SK-N-SH (cell line): ENCODE data around the gene LY6G5C.

ENCODE experiments used
- TCF12 ChIP-seq: IDR thresholded peaks from 2 replicates; pipeline ENCODE4 v1.4.0; 2012
- TF ChIP-seq, protein P1 (sequence below): fragments of 150-350 bp; IDR thresholded peaks from 2 replicates; pipeline ENCODE4 v1.6.1; 2016; ENCODE audit warnings: mild to moderate bottlenecking, low read depth, low read length

DNA sequence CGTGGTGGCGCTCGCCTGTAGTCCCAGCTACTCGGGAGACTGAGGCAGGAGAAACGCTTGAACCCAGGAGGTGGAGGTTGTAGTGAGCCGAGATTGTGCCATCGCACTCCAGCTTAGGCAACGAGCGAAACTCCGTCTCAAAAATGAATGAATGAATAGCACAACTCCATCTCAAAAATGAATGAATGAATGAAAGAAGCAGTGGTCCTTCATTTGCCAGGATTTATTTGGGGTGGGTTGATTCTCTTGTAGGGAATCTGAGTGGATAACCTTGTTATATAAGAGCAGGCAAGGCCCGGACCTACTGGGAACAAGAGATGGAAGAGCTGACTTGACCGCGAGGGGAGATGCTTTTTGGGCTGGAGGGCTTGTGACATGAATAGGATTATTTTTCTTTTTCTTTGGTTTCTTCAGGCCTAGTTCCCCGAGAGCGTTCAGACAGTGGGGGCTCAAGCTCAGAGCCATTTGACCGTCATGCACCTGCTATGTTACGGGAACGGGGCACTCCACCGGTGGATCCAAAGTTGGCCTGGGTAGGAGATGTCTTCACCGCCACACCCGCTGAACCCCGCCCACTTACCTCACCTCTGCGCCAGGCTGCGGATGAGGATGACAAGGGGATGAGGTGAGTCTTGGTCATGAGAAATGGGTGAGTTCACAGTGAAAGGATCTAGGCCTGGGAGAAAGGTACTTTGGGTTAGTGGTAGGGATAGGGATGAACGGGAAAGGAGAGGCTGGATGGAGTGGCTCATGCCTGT lies 50.5 kb downstream of the LY6G5C start:
- TF ChIP-seq TCF12 = no peak
- TF ChIP-seq, protein P1, sequence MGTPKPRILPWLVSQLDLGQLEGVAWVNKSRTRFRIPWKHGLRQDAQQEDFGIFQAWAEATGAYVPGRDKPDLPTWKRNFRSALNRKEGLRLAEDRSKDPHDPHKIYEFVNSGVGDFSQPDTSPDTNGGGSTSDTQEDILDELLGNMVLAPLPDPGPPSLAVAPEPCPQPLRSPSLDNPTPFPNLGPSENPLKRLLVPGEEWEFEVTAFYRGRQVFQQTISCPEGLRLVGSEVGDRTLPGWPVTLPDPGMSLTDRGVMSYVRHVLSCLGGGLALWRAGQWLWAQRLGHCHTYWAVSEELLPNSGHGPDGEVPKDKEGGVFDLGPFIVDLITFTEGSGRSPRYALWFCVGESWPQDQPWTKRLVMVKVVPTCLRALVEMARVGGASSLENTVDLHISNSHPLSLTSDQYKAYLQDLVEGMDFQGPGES = no peak
